HepG2 (cell line): ENCODE data around the gene MLYCD. TPM values are rescaled to one million over a fixed set of nuclear protein-coding genes. Genes with fewer than 3 reads are reported as not detected.

ENCODE experiments used
- HDAC1 ChIP-seq: sonication (generic); formaldehyde crosslinking; IDR thresholded peaks from 2 replicates; pipeline ENCODE4 v1.5.1; 2020; ENCODE audit warnings: mild to moderate bottlenecking, missing genetic modification reagents
- HNRNPH1 ChIP-seq: fragments of 200-400 bp; formaldehyde crosslinking; optimal IDR thresholded peaks from 2 replicates; pipeline ENCODE3; 2017; ENCODE audit warnings: mild to moderate bottlenecking, low read depth, low read length
- MYC ChIP-seq: sonication (generic); formaldehyde crosslinking; IDR thresholded peaks from 2 replicates; pipeline ENCODE4 v1.9.0; 2021; ENCODE audit warnings: missing genetic modification reagents, borderline replicate concordance
- NR2F2 ChIP-seq: IDR thresholded peaks from 2 replicates; pipeline ENCODE4 v1.6.1; 2012; ENCODE audit warnings: low read depth, inconsistent platforms, borderline replicate concordance
- PAWR ChIP-seq: sonication (generic); formaldehyde crosslinking; IDR thresholded peaks from 2 replicates; pipeline ENCODE4 v1.4.0; 2020; ENCODE audit warnings: missing genetic modification reagents, mild to moderate bottlenecking, borderline replicate concordance
- ZNF777 ChIP-seq: sonication (generic); formaldehyde crosslinking; IDR thresholded peaks from 2 replicates; pipeline ENCODE4 v1.4.0; 2020; ENCODE audit warnings: missing genetic modification reagents
- polyA plus RNA-seq, 8 experiments: library from polyadenylated mRNA; depleted of rRNA in 3 of 8; stranded (reverse) in 7 of 8; unstranded in 1 of 8; fragments of >200 nt; fragmentation: Illumina TruSeq in 4 of 8; extraction: Trizol in 4 of 8; gene quantifications; 2 replicates each; pipeline versions ENCODE4 v1.2.1 to v1.2.3, GENCODE V29; 2011 to 2016; ENCODE audit warnings: low read depth in 4 of 8, missing spikeins in 1 of 8, mixed read lengths in 1 of 8; ENCODE audit not compliant: insufficient read depth in 1 of 8
- total RNA-seq, 5 experiments: library from RNA; depleted of rRNA; stranded (reverse); fragments of >200 nt; fragmentation: Illumina TruSeq; extraction: Trizol; gene quantifications; 2 replicates each; pipeline ENCODE4 v1.2.3, GENCODE V29; 2016; ENCODE audit warnings: low read depth in 1 of 5
- TF ChIP-seq, protein P1 (sequence below): sonication (generic); formaldehyde crosslinking; conservative IDR thresholded peaks from 2 replicates; pipeline ENCODE4 v1.4.0; 2020; ENCODE audit warnings: missing genetic modification reagents
- TF ChIP-seq, protein P2 (sequence below): sonication (generic); formaldehyde crosslinking; IDR thresholded peaks from 2 replicates; pipeline ENCODE4 v1.5.0; 2020; ENCODE audit warnings: mild to moderate bottlenecking, missing genetic modification reagents, borderline replicate concordance
- TF ChIP-seq, protein P3 (sequence below): sonication (generic); formaldehyde crosslinking; IDR thresholded peaks from one replicate; pipeline ENCODE4 v1.5.1; 2020; ENCODE audit warnings: mild to moderate bottlenecking, missing genetic modification reagents; ENCODE audit errors: not compliant biosample characterization

MLYCD gene
- total and polyA plus RNA-seq, 2 of the 13 experiments (the other 11 are each of a cell fraction or from before 2014, with no cell fraction given) = 1.8 to 4.0 TPM

DNA sequence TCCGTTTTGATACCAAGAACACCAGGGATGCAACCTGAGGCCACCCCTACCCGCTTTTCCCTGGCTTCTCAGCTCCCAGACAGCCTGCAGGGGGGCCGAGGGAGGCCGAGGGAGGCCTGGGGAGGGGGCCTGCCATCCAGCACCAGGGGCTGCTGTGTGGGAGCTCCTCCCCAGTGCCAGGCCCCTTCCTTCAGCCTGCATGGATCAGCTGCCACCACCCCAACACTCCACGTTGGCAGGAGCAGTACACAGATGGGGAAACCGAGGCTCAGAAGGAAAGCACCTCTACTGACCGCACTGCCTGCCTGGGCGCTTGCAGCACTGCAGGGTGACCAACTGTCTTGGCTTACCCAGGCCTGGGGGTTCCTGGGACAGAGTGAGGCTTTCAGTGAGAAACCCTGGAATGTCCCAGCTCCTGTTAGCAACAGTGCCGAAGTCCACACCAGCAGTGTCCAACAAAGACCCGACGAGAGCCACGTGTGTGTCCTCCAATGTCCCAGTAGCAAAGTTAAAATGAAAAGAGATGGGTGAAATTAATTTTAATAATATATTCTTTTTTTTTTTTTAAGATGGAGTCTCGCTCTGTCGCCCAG lies 48.8 kb downstream of the MLYCD start (continued):
- TF ChIP-seq, protein P1, sequence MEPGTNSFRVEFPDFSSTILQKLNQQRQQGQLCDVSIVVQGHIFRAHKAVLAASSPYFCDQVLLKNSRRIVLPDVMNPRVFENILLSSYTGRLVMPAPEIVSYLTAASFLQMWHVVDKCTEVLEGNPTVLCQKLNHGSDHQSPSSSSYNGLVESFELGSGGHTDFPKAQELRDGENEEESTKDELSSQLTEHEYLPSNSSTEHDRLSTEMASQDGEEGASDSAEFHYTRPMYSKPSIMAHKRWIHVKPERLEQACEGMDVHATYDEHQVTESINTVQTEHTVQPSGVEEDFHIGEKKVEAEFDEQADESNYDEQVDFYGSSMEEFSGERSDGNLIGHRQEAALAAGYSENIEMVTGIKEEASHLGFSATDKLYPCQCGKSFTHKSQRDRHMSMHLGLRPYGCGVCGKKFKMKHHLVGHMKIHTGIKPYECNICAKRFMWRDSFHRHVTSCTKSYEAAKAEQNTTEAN (CRISPR knock-in tag) = peak; percentile 36; the same call in 1 of the 2 replicates
- TF ChIP-seq, protein P2, sequence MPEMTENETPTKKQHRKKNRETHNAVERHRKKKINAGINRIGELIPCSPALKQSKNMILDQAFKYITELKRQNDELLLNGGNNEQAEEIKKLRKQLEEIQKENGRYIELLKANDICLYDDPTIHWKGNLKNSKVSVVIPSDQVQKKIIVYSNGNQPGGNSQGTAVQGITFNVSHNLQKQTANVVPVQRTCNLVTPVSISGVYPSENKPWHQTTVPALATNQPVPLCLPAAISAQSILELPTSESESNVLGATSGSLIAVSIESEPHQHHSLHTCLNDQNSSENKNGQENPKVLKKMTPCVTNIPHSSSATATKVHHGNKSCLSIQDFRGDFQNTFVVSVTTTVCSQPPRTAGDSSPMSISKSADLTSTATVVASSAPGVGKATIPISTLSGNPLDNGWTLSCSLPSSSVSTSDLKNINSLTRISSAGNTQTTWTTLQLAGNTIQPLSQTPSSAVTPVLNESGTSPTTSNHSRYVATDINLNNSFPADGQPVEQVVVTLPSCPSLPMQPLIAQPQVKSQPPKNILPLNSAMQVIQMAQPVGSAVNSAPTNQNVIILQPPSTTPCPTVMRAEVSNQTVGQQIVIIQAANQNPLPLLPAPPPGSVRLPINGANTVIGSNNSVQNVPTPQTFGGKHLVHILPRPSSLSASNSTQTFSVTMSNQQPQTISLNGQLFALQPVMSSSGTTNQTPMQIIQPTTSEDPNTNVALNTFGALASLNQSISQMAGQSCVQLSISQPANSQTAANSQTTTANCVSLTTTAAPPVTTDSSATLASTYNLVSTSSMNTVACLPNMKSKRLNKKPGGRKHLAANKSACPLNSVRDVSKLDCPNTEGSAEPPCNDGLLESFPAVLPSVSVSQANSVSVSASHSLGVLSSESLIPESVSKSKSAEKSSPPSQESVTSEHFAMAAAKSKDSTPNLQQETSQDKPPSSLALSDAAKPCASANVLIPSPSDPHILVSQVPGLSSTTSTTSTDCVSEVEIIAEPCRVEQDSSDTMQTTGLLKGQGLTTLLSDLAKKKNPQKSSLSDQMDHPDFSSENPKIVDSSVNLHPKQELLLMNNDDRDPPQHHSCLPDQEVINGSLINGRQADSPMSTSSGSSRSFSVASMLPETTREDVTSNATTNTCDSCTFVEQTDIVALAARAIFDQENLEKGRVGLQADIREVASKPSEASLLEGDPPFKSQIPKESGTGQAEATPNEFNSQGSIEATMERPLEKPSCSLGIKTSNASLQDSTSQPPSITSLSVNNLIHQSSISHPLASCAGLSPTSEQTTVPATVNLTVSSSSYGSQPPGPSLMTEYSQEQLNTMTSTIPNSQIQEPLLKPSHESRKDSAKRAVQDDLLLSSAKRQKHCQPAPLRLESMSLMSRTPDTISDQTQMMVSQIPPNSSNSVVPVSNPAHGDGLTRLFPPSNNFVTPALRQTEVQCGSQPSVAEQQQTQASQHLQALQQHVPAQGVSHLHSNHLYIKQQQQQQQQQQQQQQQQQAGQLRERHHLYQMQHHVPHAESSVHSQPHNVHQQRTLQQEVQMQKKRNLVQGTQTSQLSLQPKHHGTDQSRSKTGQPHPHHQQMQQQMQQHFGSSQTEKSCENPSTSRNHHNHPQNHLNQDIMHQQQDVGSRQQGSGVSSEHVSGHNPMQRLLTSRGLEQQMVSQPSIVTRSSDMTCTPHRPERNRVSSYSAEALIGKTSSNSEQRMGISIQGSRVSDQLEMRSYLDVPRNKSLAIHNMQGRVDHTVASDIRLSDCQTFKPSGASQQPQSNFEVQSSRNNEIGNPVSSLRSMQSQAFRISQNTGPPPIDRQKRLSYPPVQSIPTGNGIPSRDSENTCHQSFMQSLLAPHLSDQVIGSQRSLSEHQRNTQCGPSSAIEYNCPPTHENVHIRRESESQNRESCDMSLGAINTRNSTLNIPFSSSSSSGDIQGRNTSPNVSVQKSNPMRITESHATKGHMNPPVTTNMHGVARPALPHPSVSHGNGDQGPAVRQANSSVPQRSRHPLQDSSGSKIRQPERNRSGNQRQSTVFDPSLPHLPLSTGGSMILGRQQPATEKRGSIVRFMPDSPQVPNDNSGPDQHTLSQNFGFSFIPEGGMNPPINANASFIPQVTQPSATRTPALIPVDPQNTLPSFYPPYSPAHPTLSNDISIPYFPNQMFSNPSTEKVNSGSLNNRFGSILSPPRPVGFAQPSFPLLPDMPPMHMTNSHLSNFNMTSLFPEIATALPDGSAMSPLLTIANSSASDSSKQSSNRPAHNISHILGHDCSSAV = no peak
- TF ChIP-seq ZNF777 (CRISPR knock-in tag) = peak; percentile 82
- TF ChIP-seq HNRNPH1 = no peak
- TF ChIP-seq, protein P3, sequence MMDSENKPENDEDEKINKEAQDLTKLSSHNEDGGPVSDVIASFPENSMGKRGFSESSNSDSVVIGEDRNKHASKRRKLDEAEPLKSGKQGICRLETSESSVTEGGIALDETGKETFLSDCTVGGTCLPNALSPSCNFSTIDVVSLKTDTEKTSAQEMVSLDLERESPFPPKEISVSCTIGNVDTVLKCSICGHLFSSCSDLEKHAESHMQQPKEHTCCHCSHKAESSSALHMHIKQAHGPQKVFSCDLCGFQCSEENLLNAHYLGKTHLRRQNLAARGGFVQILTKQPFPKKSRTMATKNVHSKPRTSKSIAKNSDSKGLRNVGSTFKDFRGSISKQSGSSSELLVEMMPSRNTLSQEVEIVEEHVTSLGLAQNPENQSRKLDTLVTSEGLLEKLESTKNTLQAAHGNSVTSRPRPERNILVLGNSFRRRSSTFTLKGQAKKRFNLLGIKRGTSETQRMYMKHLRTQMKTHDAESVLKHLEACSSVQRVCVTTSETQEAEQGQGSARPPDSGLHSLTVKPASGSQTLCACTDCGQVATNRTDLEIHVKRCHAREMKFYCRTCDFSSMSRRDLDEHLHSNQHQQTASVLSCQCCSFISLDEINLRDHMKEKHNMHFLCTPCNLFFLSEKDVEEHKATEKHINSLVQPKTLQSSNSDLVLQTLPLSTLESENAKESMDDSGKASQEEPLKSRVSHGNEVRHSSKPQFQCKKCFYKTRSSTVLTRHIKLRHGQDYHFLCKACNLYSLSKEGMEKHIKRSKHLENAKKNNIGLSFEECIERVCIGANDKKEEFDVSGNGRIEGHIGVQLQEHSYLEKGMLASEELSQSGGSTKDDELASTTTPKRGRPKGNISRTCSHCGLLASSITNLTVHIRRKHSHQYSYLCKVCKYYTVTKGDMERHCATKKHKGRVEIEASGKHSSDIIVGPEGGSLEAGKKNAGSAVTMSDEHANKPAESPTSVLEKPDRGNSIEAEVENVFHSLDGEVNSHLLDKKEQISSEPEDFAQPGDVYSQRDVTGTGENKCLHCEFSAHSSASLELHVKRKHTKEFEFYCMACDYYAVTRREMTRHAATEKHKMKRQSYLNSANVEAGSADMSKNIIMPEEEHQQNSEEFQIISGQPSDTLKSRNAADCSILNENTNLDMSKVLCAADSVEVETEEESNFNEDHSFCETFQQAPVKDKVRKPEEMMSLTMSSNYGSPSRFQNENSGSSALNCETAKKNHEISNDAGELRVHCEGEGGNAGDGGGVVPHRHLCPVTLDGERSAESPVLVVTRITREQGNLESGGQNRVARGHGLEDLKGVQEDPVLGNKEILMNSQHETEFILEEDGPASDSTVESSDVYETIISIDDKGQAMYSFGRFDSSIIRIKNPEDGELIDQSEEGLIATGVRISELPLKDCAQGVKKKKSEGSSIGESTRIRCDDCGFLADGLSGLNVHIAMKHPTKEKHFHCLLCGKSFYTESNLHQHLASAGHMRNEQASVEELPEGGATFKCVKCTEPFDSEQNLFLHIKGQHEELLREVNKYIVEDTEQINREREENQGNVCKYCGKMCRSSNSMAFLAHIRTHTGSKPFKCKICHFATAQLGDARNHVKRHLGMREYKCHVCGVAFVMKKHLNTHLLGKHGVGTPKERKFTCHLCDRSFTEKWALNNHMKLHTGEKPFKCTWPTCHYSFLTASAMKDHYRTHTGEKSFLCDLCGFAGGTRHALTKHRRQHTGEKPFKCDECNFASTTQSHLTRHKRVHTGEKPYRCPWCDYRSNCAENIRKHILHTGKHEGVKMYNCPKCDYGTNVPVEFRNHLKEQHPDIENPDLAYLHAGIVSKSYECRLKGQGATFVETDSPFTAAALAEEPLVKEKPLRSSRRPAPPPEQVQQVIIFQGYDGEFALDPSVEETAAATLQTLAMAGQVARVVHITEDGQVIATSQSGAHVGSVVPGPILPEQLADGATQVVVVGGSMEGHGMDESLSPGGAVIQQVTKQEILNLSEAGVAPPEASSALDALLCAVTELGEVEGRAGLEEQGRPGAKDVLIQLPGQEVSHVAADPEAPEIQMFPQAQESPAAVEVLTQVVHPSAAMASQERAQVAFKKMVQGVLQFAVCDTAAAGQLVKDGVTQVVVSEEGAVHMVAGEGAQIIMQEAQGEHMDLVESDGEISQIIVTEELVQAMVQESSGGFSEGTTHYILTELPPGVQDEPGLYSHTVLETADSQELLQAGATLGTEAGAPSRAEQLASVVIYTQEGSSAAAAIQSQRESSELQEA (CRISPR knock-in tag) = peak; percentile 23
- peak; percentile 88 for TF ChIP-seq MYC (CRISPR knock-in tag)
- peak; percentile 15; the same call in 1 of the 2 replicates for TF ChIP-seq HDAC1 (CRISPR knock-in tag)
- no peak for TF ChIP-seq NR2F2
- TF ChIP-seq PAWR (CRISPR knock-in tag) = no peak
